Testis (tissue), 2 donors: ENCODE results near the gene SCAF8.

Source experiments
- POLR2A ChIP-seq: fragments of 450-650 bp; IDR thresholded peaks from one replicate; pipeline ENCODE4 v1.6.1; 2017; ENCODE audit warnings: antibody characterized with exemption, mild to moderate bottlenecking, moderate library complexity
- TF ChIP-seq, protein P1 (sequence below), 3 experiments: fragments of 450-650 bp in 2 of 3; fragments of 200-600 bp in 1 of 3; sonication (generic) in 1 of 3; IDR thresholded peaks; one replicate each; pipeline ENCODE4 v1.5.1; 2016 to 2019; ENCODE audit warnings: antibody characterized with exemption in 3 of 3, mild to moderate bottlenecking in 2 of 3, moderate library complexity in 1 of 3

DNA sequence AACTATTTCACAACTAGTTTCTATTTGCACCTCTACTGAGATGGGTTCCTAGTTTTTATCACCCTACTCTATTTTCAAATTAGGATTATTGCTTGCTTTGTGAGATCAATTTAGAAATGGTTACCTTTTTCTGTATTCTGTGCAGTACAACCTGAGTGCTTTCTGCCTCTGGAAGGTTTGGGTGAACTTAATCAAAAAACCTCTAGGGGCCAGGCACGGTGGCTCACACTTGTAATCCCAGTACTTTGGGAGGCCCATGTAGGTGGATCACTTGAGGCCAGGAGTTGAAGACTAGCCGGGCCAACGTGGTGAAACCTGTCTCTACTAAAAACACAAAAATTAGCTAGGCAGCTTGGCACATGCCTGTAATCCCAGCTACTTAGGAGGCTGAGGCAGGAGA lies 63.3 kb downstream of the SCAF8 start:
- TF ChIP-seq POLR2A, result no peak
- TF ChIP-seq, protein P1, sequence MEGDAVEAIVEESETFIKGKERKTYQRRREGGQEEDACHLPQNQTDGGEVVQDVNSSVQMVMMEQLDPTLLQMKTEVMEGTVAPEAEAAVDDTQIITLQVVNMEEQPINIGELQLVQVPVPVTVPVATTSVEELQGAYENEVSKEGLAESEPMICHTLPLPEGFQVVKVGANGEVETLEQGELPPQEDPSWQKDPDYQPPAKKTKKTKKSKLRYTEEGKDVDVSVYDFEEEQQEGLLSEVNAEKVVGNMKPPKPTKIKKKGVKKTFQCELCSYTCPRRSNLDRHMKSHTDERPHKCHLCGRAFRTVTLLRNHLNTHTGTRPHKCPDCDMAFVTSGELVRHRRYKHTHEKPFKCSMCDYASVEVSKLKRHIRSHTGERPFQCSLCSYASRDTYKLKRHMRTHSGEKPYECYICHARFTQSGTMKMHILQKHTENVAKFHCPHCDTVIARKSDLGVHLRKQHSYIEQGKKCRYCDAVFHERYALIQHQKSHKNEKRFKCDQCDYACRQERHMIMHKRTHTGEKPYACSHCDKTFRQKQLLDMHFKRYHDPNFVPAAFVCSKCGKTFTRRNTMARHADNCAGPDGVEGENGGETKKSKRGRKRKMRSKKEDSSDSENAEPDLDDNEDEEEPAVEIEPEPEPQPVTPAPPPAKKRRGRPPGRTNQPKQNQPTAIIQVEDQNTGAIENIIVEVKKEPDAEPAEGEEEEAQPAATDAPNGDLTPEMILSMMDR (IDR thresholded peaks at IDR 0.05), result no peak
